Stomach (tissue), 9 donors: ENCODE results near the gene MCM5. TPM values are rescaled to one million over a fixed set of nuclear protein-coding genes. Genes with fewer than 3 reads are reported as not detected.

Experiments used
- DNase-seq, 2 donors: peaks; one replicate each; pipeline versions ENCODE4 v3.0.0 to v3.0.0-alpha.2; 2013 to 2019
- H3K27ac ChIP-seq, 5 donors: fragments of 200-600 bp in 4 of 5; sonication (generic) in 4 of 5; one replicate each; pipeline ENCODE4 v1.5.1; 2013 to 2019; ENCODE audit warnings: mild to moderate bottlenecking in 1 of 5, moderate library complexity in 1 of 5
- H3K27me3 ChIP-seq, 3 donors: fragments of 200-600 bp; sonication (generic); one replicate each; pipeline ENCODE4 v1.5.1; 2017 to 2019; ENCODE audit warnings: mixed run types in 1 of 3
- H3K36me3 ChIP-seq, 4 donors: fragments of 200-600 bp; sonication (generic); 1 replicate in 3 of 4; 2 replicates in 1 of 4; pipeline ENCODE4 v1.5.1; 2016 to 2019
- H3K4me1 ChIP-seq, 4 donors: fragments of 200-600 bp; sonication (generic); one replicate each; pipeline ENCODE4 v1.5.1; 2016 to 2019
- H3K4me3 ChIP-seq, 4 donors: fragments of 200-600 bp; sonication (generic) in 3 of 4; one replicate each; pipeline ENCODE4 v1.5.1; 2016 to 2019; ENCODE audit warnings: mild to moderate bottlenecking in 1 of 4
- H3K9me3 ChIP-seq, 4 donors: fragments of 200-600 bp; sonication (generic); one replicate each; pipeline ENCODE4 v1.5.1; 2016 to 2019
- EP300 ChIP-seq: sonication (generic); formaldehyde crosslinking; IDR thresholded peaks from one replicate; pipeline ENCODE4 v1.6.1; 2017; ENCODE audit warnings: antibody characterized with exemption
- POLR2A ChIP-seq, 4 donors: fragments of 450-650 bp; IDR thresholded peaks; one replicate each; pipeline ENCODE4 v1.6.1; 2016; ENCODE audit warnings: antibody characterized with exemption in 4 of 4, control low read depth in 2 of 4, mild to moderate bottlenecking in 1 of 4, moderate library complexity in 1 of 4
- POLR2AphosphoS5 ChIP-seq, 3 donors: sonication (generic); formaldehyde crosslinking; IDR thresholded peaks; one replicate each; pipeline ENCODE4 v1.6.1; 2016; ENCODE audit warnings: antibody characterized with exemption in 3 of 3
- WGBS, 5 donors: extraction: QIAGEN DNeasy Blood & Tissue Kit in 3 of 5; methylation state at CpG; one replicate each; pipeline versions ENCODE4 v1.1.5 to v1.1.7; 2013 to 2018; 5-methylcytosine and 5-hydroxymethylcytosine counted together
- intact Hi-C: fragments of 100-400 bp; cut with DNase I; formaldehyde crosslinking; loops from one replicate; pipeline ENCODE4 v1.15.1; 2023; ENCODE audit warnings: low total_unique reads
- polyA plus RNA-seq, 3 donors: library from polyadenylated mRNA; stranded (reverse); fragments of 200-250 nt; gene quantifications; one replicate each; pipeline ENCODE4 v1.2.3, GENCODE V29; 2013
- total RNA-seq, 5 donors: library from RNA; depleted of rRNA; stranded (reverse); fragments of >200 nt; gene quantifications; one replicate each; pipeline versions ENCODE4 v1.1.0 to v1.2.3, GENCODE V29; 2014 to 2016
- TF ChIP-seq, protein P1 (sequence below), 7 experiments: fragments of 450-650 bp in 4 of 7; fragments of 200-600 bp in 3 of 7; sonication (generic) in 3 of 7; IDR thresholded peaks; one replicate each; pipeline ENCODE4 v1.5.1; 2016 to 2019; ENCODE audit warnings: antibody characterized with exemption in 7 of 7, control low read depth in 2 of 7, mild to moderate bottlenecking in 1 of 7
- donor health status: healthy with polysubstance abuse.
- donor health status: Bipolar disorder and iron deficiency.
- donor health status: healthy.

MCM5 gene
- total and polyA plus RNA-seq, 8 donors: 13.0 to 74.5 (median 19.1) TPM

DNA sequence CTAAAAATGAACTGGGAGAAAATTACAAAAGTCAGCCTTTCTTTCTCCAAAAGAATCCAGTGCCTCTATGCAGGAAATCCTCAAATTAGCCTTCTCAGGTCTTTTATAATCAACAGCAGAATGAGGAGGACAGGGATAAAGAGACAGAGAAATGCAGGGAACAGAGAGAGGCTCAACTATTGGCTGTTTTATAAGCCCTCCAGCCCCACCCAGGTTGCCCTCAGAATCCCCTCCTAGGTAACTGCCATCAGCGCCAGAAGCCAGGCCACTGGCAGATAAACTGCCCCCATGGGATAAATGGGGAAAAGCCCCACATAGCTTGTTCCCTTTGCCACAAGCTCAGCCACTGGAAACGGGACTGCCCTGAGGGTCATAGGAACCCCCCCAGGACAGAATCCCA, 29.9 kb upstream of the MCM5 start:
- intact Hi-C loops: no loop called here
- peaks cover 5 to 24% (median 18%) of the 10 kb centered on the region in 4 donors for H3K4me1 ChIP-seq
- H3K4me3 ChIP-seq: no peak overlapping the region
- no peak overlapping the region for H3K27ac ChIP-seq
- no peaks in the 10 kb centered on the region for H3K9me3 ChIP-seq
- TF ChIP-seq POLR2AphosphoS5 (IDR thresholded peaks at IDR 0.05) (no peak), EP300 (no peak), POLR2A (IDR thresholded peaks at IDR 0.05) (no peak)
- TF ChIP-seq, protein P1, sequence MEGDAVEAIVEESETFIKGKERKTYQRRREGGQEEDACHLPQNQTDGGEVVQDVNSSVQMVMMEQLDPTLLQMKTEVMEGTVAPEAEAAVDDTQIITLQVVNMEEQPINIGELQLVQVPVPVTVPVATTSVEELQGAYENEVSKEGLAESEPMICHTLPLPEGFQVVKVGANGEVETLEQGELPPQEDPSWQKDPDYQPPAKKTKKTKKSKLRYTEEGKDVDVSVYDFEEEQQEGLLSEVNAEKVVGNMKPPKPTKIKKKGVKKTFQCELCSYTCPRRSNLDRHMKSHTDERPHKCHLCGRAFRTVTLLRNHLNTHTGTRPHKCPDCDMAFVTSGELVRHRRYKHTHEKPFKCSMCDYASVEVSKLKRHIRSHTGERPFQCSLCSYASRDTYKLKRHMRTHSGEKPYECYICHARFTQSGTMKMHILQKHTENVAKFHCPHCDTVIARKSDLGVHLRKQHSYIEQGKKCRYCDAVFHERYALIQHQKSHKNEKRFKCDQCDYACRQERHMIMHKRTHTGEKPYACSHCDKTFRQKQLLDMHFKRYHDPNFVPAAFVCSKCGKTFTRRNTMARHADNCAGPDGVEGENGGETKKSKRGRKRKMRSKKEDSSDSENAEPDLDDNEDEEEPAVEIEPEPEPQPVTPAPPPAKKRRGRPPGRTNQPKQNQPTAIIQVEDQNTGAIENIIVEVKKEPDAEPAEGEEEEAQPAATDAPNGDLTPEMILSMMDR (IDR thresholded peaks at IDR 0.05): no peak
- no peak for DNase-seq
- WGBS, 5 donors: 59 to 89% (median 70%) methylated on average over 2 of the region's 2 CpGs
- H3K36me3 ChIP-seq: no peaks in the 10 kb centered on the region
- H3K27me3 ChIP-seq: peaks cover 0 to 11% (median 0%) of the 10 kb centered on the region in 3 donors

DNA sequence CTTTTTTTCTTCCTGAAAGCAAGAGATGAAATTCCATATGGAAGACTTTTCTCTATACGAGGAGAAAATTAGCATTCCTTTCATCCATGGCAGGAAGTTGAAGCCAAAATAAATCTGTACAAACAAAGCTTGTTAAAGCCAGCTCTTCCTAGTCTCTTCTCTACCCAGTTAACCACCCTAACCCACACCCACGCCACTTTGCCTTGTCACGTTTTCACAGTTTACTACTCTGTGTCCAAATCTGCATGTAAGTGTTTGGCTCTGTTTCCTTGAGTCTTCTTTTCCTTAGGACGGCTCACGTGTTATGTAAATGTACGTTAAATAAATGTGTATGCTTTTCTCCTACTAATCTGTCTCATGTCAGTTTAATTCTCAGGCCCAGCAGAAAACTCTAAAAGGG, 26.2 kb upstream of the MCM5 start:
- DNase-seq: no peak
- WGBS, 5 donors: 80 to 85% (median 82%) methylated on average over 6 of the region's 6 CpGs
- TF ChIP-seq POLR2AphosphoS5 (IDR thresholded peaks at IDR 0.05): no peak
- TF ChIP-seq EP300: no peak
- no peak for TF ChIP-seq POLR2A (IDR thresholded peaks at IDR 0.05)
- TF ChIP-seq, protein P1 (IDR thresholded peaks at IDR 0.05): no peak
- H3K36me3 ChIP-seq: no peaks in the 10 kb centered on the region
- H3K27ac ChIP-seq: no peak overlapping the region
- no peaks in the 10 kb centered on the region for H3K27me3 ChIP-seq
- peaks cover 15 to 45% (median 30%) of the 10 kb centered on the region in 4 donors for H3K4me1 ChIP-seq
- H3K9me3 ChIP-seq: no peaks in the 10 kb centered on the region
- intact Hi-C loops: no loop called here
- no peak overlapping the region for H3K4me3 ChIP-seq

DNA sequence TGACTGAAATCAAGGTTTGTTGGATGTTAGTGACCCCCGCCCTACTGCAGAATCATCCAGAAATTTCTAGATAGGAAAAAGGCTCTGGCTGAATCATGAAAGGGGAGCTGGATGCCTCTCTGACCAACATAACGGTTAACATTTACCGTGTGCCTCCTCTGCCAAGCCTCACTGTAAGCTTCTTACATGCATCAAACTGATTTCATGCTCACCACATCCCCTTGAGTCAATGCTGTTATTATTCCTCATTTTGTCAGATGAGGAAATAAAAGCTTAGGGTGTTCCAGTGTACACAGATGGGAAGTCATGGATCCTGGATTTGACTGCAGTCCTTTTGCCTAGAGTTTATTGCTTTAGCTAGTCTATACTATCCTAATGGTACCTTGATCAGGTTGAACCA, 24.9 kb upstream of the MCM5 start:
- Histone ChIP-seq H3K4me3 (no peak overlapping the region), H3K27ac (peak overlapping the region in 1 of 5 donors; percentile 25), H3K36me3 (no peaks in the 10 kb centered on the region), H3K4me1 (peaks cover 15 to 52% (median 34%) of the 10 kb centered on the region in 4 donors), H3K27me3 (no peaks in the 10 kb centered on the region), H3K9me3 (no peaks in the 10 kb centered on the region)
- no peak for DNase-seq
- TF ChIP-seq POLR2AphosphoS5 (IDR thresholded peaks at IDR 0.05) (no peak), POLR2A (IDR thresholded peaks at IDR 0.05) (no peak), EP300 (no peak)
- TF ChIP-seq, protein P1 (IDR thresholded peaks at IDR 0.05): no peak
- intact Hi-C loops: no loop called here
- 71 to 93% (median 83%) methylated on average over 3 of the region's 3 CpGs for WGBS, 5 donors

DNA sequence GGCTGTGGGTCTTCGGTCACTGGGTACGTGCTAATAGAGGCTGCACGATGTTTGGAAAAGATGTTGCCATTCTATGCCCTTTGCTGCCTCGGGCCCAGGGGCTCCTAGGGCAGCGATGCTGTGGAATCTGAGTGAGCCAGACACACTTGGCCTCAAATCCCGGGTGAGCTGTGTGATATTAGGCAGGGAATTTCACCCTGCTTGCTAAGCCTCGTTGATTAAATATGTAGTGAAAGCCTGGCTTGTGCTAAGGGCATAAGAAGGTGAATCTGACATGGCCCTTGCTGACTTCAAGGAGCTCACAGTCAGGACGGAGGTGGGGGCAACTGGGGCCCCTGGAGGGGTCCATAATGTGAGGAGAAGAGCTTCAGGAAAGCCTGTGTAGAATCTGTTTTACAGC, 24.4 kb upstream of the MCM5 start:
- Histone ChIP-seq H3K4me1 (peaks cover 15 to 57% (median 39%) of the 10 kb centered on the region in 4 donors), H3K27me3 (no peaks in the 10 kb centered on the region), H3K36me3 (no peaks in the 10 kb centered on the region), H3K27ac (peak overlapping the region in 1 of 5 donors; percentile 25), H3K9me3 (no peaks in the 10 kb centered on the region), H3K4me3 (no peak overlapping the region)
- intact Hi-C loops: no loop called here
- no peak for DNase-seq
- TF ChIP-seq EP300 (no peak), POLR2AphosphoS5 (IDR thresholded peaks at IDR 0.05) (no peak), POLR2A (IDR thresholded peaks at IDR 0.05) (no peak)
- TF ChIP-seq, protein P1 (IDR thresholded peaks at IDR 0.05): no peak
- 79 to 85% (median 83%) methylated on average over 8 of the region's 8 CpGs for WGBS, 5 donors
